ENCODE data around the gene TRPC4AP.
"Not testable (repeated sequence)": the region's sequence is repeated elsewhere in the genome, so short reads cannot be mapped to it uniquely, and the experiment has no call there.

The TRPC4AP gene

GRCh38 chr20:35093267-35093884 lies 769 bp upstream of the TRPC4AP start:
- H3K4me3 ChIP-seq (ENCODE audit: low read depth in 1 of 2, low read length in 2 of 2), result peak overlapping the region in 1 of 2 donors; percentile 71

GRCh38 chr20:35091816-35092523 lies 637 bp downstream of the TRPC4AP start:
- Histone ChIP-seq H3K4me1 (ENCODE audit: insufficient read depth, low read length) (peaks cover 28% of the 10 kb centered on the region), H3K36me3 (ENCODE audit: insufficient read depth, low read length) (no peaks in the 10 kb centered on the region), H3K27ac (ENCODE audit: low read depth, low read length) (peak overlapping the region; percentile 94), H3K9me3 (ENCODE audit: low read length) (no peaks in the 10 kb centered on the region), H3K27me3 (ENCODE audit: control insufficient read depth in 1 of 2, insufficient read depth in 2 of 2, low read length in 2 of 2) (no peaks in the 10 kb centered on the region), H3K4me3 (ENCODE audit: low read depth in 1 of 2, low read length in 2 of 2) (peak overlapping the region; percentile 63 to 71), H3K9ac (ENCODE audit: low read length) (peak overlapping the region; percentile 88)

More at GRCh38 chr20:35093267-35093884, 769 bp upstream of the TRPC4AP start:
- H3K27me3 ChIP-seq (ENCODE audit: control insufficient read depth in 1 of 2, insufficient read depth in 2 of 2, low read length in 2 of 2), result no peaks in the 10 kb centered on the region
- peaks cover 19% of the 10 kb centered on the region for H3K4me1 ChIP-seq (ENCODE audit: insufficient read depth, low read length)
- no peak overlapping the region for H3K9ac ChIP-seq (ENCODE audit: low read length)
- H3K36me3 ChIP-seq (ENCODE audit: insufficient read depth, low read length), result no peaks in the 10 kb centered on the region
- no peaks in the 10 kb centered on the region for H3K9me3 ChIP-seq (ENCODE audit: low read length)
- peak overlapping the region; percentile 94 for H3K27ac ChIP-seq (ENCODE audit: low read depth, low read length)

GRCh38 chr20:35088231-35089145 lies 4.1 kb downstream of the TRPC4AP start:
- H3K9me3 ChIP-seq (ENCODE audit: low read length), result no peaks in the 10 kb centered on the region
- H3K4me1 ChIP-seq (ENCODE audit: insufficient read depth, low read length), result peaks cover 28% of the 10 kb centered on the region
- H3K4me3 ChIP-seq (ENCODE audit: low read depth in 1 of 2, low read length in 2 of 2), result no peak overlapping the region
- H3K27me3 ChIP-seq (ENCODE audit: control insufficient read depth in 1 of 2, insufficient read depth in 2 of 2, low read length in 2 of 2), result no peaks in the 10 kb centered on the region
- H3K9ac ChIP-seq (ENCODE audit: low read length), result no peak overlapping the region
- H3K27ac ChIP-seq (ENCODE audit: low read depth, low read length), result no peak overlapping the region
- H3K36me3 ChIP-seq (ENCODE audit: insufficient read depth, low read length), result no peaks in the 10 kb centered on the region

DNA sequence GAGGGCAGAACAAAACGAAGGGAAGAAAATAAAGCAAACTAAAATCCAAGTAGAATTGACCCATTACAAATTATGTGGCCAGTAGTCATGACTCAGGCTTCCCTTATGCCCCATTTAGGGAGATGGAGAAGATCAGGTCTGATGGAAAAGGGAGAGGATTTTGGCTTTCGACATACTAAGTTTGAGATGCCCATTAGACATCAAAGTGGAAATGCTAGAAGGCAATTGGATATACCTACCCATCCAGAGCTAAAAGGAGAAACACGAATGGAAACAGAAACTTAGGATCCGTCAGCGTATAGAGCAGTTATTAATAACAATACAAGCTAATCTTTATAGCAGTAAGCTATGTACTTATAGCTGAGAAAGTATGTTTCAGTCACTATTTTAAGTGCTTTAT lies 4.8 kb downstream of the TRPC4AP start:
- Histone ChIP-seq H3K36me3 (ENCODE audit: insufficient read depth, low read length) (no peaks in the 10 kb centered on the region), H3K4me1 (ENCODE audit: insufficient read depth, low read length) (peaks cover 28% of the 10 kb centered on the region), H3K27me3 (ENCODE audit: control insufficient read depth in 1 of 2, insufficient read depth in 2 of 2, low read length in 2 of 2) (no peaks in the 10 kb centered on the region), H3K9me3 (ENCODE audit: low read length) (no peaks in the 10 kb centered on the region), H3K9ac (ENCODE audit: low read length) (no peak overlapping the region), H3K4me3 (ENCODE audit: low read depth in 1 of 2, low read length in 2 of 2) (no peak overlapping the region), H3K27ac (ENCODE audit: low read depth, low read length) (no peak overlapping the region)

DNA sequence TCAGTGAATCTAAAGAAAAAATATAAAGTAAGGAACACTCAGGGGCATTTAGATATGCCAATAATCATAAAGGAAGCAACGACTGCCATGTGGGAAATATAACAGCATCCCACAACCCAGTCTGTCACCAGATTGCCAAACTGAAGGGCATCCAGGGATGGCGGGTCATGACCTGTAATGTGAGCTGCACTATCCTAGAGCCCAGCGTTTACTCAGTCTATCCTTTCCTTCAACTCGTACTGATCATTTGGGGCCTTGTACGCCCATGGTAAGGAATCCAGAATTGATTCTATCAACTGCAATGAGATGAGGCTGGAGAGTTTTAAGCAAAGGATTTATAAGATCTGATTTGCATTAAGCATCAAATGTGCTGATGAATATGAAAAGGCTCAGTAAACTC lies 5.3 kb downstream of the TRPC4AP start:
- Histone ChIP-seq H3K9ac (ENCODE audit: low read length) (no peak overlapping the region), H3K36me3 (ENCODE audit: insufficient read depth, low read length) (no peaks in the 10 kb centered on the region), H3K9me3 (ENCODE audit: low read length) (no peaks in the 10 kb centered on the region), H3K27me3 (ENCODE audit: control insufficient read depth in 1 of 2, insufficient read depth in 2 of 2, low read length in 2 of 2) (no peaks in the 10 kb centered on the region), H3K4me1 (ENCODE audit: insufficient read depth, low read length) (peaks cover 28% of the 10 kb centered on the region), H3K27ac (ENCODE audit: low read depth, low read length) (no peak overlapping the region), H3K4me3 (ENCODE audit: low read depth in 1 of 2, low read length in 2 of 2) (no peak overlapping the region)

- peaks cover 15% of the 10 kb centered on the region for H3K4me1 ChIP-seq (ENCODE audit: insufficient read depth, low read length)
- H3K4me3 ChIP-seq (ENCODE audit: low read depth in 1 of 2, low read length in 2 of 2), result no peak overlapping the region
- H3K9me3 ChIP-seq (ENCODE audit: low read length), result no peaks in the 10 kb centered on the region
- no peaks in the 10 kb centered on the region for H3K36me3 ChIP-seq (ENCODE audit: insufficient read depth, low read length)
- H3K9ac ChIP-seq (ENCODE audit: low read length), result no peak overlapping the region
- no peaks in the 10 kb centered on the region for H3K27me3 ChIP-seq (ENCODE audit: control insufficient read depth in 1 of 2, insufficient read depth in 2 of 2, low read length in 2 of 2)
- no peak overlapping the region for H3K27ac ChIP-seq (ENCODE audit: low read depth, low read length)
Measured at GRCh38 chr20:35085477-35086225, 7.0 kb downstream of the TRPC4AP start.

DNA sequence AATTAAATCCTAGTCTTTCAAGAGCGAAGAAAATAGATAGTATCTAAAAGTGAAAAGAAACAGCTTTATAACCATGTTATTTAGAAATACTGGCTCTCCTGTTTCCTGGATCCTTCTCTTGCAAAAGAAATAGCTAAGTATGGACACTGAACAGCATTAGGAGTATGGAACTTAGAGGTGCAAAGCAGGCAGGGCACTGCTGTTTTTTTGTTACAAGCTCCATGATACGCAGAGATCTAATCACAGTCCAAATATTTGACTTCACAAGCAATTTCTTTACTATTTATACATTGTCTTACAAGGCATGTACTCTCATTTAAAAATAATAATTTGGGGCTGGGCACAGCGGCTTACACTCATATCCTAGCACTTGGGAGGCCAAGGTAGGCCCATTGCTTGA lies 7.6 kb downstream of the TRPC4AP start:
- Histone ChIP-seq H3K9me3 (ENCODE audit: low read length) (no peaks in the 10 kb centered on the region), H3K4me1 (ENCODE audit: insufficient read depth, low read length) (peaks cover 13% of the 10 kb centered on the region), H3K27me3 (ENCODE audit: control insufficient read depth in 1 of 2, insufficient read depth in 2 of 2, low read length in 2 of 2) (no peaks in the 10 kb centered on the region), H3K36me3 (ENCODE audit: insufficient read depth, low read length) (no peaks in the 10 kb centered on the region), H3K27ac (ENCODE audit: low read depth, low read length) (no peak overlapping the region), H3K4me3 (ENCODE audit: low read depth in 1 of 2, low read length in 2 of 2) (no peak overlapping the region), H3K9ac (ENCODE audit: low read length) (no peak overlapping the region)

DNA sequence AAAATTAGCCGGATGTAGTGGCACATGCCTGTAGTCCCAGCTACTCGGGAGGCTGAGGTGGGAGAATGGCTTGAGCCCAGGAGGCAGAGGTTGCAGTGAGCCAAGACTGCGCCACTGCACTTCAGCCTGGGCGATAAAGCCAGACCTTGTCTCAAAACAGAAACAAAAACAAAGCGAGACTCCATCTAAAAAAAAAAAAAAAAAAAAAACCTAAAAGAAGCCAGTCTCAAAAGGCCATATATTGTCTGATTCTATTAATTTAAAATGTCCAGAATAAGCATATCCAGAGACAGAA lies 12.3 kb downstream of the TRPC4AP start:
- not testable (repeated sequence) for H3K27ac ChIP-seq (ENCODE audit: low read depth, low read length); H3K9ac ChIP-seq (ENCODE audit: low read length); H3K4me1 ChIP-seq (ENCODE audit: insufficient read depth, low read length); H3K9me3 ChIP-seq (ENCODE audit: low read length); H3K4me3 ChIP-seq (ENCODE audit: low read depth in 1 of 2, low read length in 2 of 2); H3K27me3 ChIP-seq (ENCODE audit: control insufficient read depth in 1 of 2, insufficient read depth in 2 of 2, low read length in 2 of 2)
- peaks cover 15% of the 10 kb centered on the region for H3K36me3 ChIP-seq (ENCODE audit: insufficient read depth, low read length)

- H3K27me3 ChIP-seq (ENCODE audit: control insufficient read depth in 1 of 2, insufficient read depth in 2 of 2, low read length in 2 of 2), result no peaks in the 10 kb centered on the region
Measured at GRCh38 chr20:35079472-35080347, 12.9 kb downstream of the TRPC4AP start.

DNA sequence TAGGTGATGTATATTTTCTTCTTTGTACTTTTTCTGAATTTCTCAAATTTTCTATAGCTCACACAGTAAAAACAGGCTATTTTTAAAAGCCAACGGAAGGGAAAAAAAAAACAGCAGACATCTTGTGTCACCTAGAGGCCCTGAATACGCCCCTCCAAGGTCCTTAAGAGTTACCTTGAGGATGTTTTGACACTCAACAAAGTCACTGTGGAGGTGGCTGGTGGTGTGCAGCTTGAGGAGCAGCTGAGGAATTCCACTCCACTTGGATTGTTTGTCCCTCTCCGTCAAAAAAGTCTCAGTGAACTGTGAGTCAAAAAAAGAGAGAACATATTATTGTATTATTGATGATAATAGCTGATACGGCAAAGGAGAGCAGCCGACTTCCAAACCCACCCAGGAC lies 14.7 kb downstream of the TRPC4AP start:
- no peaks in the 10 kb centered on the region for H3K4me1 ChIP-seq (ENCODE audit: insufficient read depth, low read length)
- no peak overlapping the region for H3K4me3 ChIP-seq (ENCODE audit: low read depth in 1 of 2, low read length in 2 of 2)
- no peaks in the 10 kb centered on the region for H3K9me3 ChIP-seq (ENCODE audit: low read length)
- H3K27me3 ChIP-seq (ENCODE audit: control insufficient read depth in 1 of 2, insufficient read depth in 2 of 2, low read length in 2 of 2), result no peaks in the 10 kb centered on the region
- peaks cover 15% of the 10 kb centered on the region for H3K36me3 ChIP-seq (ENCODE audit: insufficient read depth, low read length)
- H3K9ac ChIP-seq (ENCODE audit: low read length), result no peak overlapping the region
- H3K27ac ChIP-seq (ENCODE audit: low read depth, low read length), result no peak overlapping the region

More at GRCh38 chr20:35079472-35080347, 12.9 kb downstream of the TRPC4AP start:
- Histone ChIP-seq H3K4me3 (ENCODE audit: low read depth in 1 of 2, low read length in 2 of 2) (no peak overlapping the region), H3K27ac (ENCODE audit: low read depth, low read length) (no peak overlapping the region), H3K9me3 (ENCODE audit: low read length) (no peaks in the 10 kb centered on the region), H3K9ac (ENCODE audit: low read length) (no peak overlapping the region), H3K36me3 (ENCODE audit: insufficient read depth, low read length) (peaks cover 15% of the 10 kb centered on the region), H3K4me1 (ENCODE audit: insufficient read depth, low read length) (no peaks in the 10 kb centered on the region)

All from muscle layer of colon (tissue), 2 donors.